Measurements from ENCODE around the gene PPP1CA.

GRCh38 chr11:67408437-67409200 is 7.0 kb upstream of the PPP1CA start:
- TF ChIP-seq CTCF (IDR thresholded peaks at IDR 0.05; ENCODE audit: borderline replicate concordance, extremely low read depth, low read length, poor library complexity, severe bottlenecking) (no peak), EZH2 (IDR thresholded peaks at IDR 0.05; ENCODE audit: borderline replicate concordance, low read depth, low read length, severe bottlenecking) (no peak)
